T-cell (primary cell): ENCODE results near the gene IKZF3. TPM values are rescaled to one million over a fixed set of nuclear protein-coding genes. Genes with fewer than 3 reads are reported as not detected.
A peak's percentile ranks its signal among the peaks of the same experiment; 100 is the strongest.

Experiments used
- ATAC-seq, 4 experiments: fragments of 200-7000 bp in 3 of 4; fragments of 150-1000 bp in 1 of 4; cut with Tn5 transposase; replicated peaks in 1 of 4; 1 replicate in 3 of 4; 2 replicates in 1 of 4; pipeline ENCODE4 v1.10.0; 2021; ENCODE audit warnings: moderate library complexity in 3 of 4, mild to moderate bottlenecking in 2 of 4, moderate number of reproducible peaks in 1 of 4
- CTCF ChIA-PET, 2 donors: fragments of 300-600 bp; sonication (Branson Sonifier 250); formaldehyde crosslinking; loops; one replicate each; lab custom pipeline; 2022; ENCODE audit warnings: antibody characterized with exemption in 2 of 2; lab: Charles Lee
- POLR2A ChIA-PET, 2 donors: fragments of 300-600 bp; sonication (Branson Sonifier 250); formaldehyde crosslinking; loops; one replicate each; lab custom pipeline; 2022; ENCODE audit warnings: antibody characterized with exemption in 2 of 2; lab: Charles Lee
- DNase-seq, 35 experiments: peaks; one replicate each; pipeline versions ENCODE4 v3.0.0 to v3.0.0-alpha.2; 2013 to 2023
- H3K27ac ChIP-seq: one replicate; pipeline ENCODE4 v1.5.1; 2013; ENCODE audit warnings: low read length
- H3K27me3 ChIP-seq, 2 experiments: replicated peaks in 1 of 2; 1 replicate in 1 of 2; 2 replicates in 1 of 2; pipeline versions ENCODE4 v1.6.1 to v1.7.0; 2013; ENCODE audit warnings: low read length in 1 of 2, mixed read lengths in 1 of 2; ENCODE audit not compliant: control insufficient read depth in 2 of 2, insufficient read depth in 2 of 2; ENCODE audit errors: extremely low read depth in 1 of 2
- H3K36me3 ChIP-seq, 2 donors: 1 replicate in 1 of 2; 2 replicates in 1 of 2; pipeline versions ENCODE4 v1.6.1 to v1.7.0; 2013; ENCODE audit warnings: low read length in 1 of 2; ENCODE audit not compliant: control insufficient read depth in 2 of 2, insufficient read depth in 1 of 2; ENCODE audit errors: extremely low read depth in 1 of 2
- H3K4me1 ChIP-seq, 2 experiments: 1 replicate in 1 of 2; 2 replicates in 1 of 2; pipeline versions ENCODE4 v1.6.1 to v1.7.0; 2013; ENCODE audit warnings: low read length in 2 of 2, mixed read lengths in 1 of 2; ENCODE audit not compliant: insufficient read depth in 2 of 2, control insufficient read depth in 1 of 2; ENCODE audit errors: extremely low read depth in 1 of 2
- H3K4me3 ChIP-seq, 2 donors: 1 replicate in 1 of 2; 2 replicates in 1 of 2; pipeline versions ENCODE4 v1.5.1 to v1.7.0; 2013; ENCODE audit warnings: mild to moderate bottlenecking in 2 of 2, low read length in 1 of 2, moderate library complexity in 1 of 2; ENCODE audit not compliant: control insufficient read depth in 1 of 2; ENCODE audit errors: extremely low read depth in 1 of 2
- H3K9me3 ChIP-seq: 2 replicates; pipeline ENCODE4 v1.7.0; 2013
- H3K27ac Mint-ChIP-seq, 2 donors: one replicate each; pipeline ENCODE4 v1.8.0; 2020 to 2021; ENCODE audit warnings: mild to moderate bottlenecking in 2 of 2, mixed read lengths in 2 of 2
- H3K27me3 Mint-ChIP-seq, 2 donors: one replicate each; pipeline ENCODE4 v1.8.0; 2021 to 2022; ENCODE audit warnings: mixed read lengths in 2 of 2
- H3K36me3 Mint-ChIP-seq: one replicate; pipeline ENCODE4 v1.8.0; 2021; ENCODE audit warnings: mixed read lengths
- H3K4me1 Mint-ChIP-seq, 3 donors: one replicate each; pipeline ENCODE4 v1.8.0; 2020 to 2022; ENCODE audit warnings: mixed read lengths in 3 of 3, mild to moderate bottlenecking in 1 of 3
- H3K4me3 Mint-ChIP-seq, 3 donors: one replicate each; pipeline ENCODE4 v1.8.0; 2020 to 2022; ENCODE audit warnings: mild to moderate bottlenecking in 3 of 3, mixed read lengths in 3 of 3, moderate library complexity in 3 of 3
- H3K9me3 Mint-ChIP-seq, 3 donors: one replicate each; pipeline ENCODE4 v1.8.0; 2020 to 2022; ENCODE audit warnings: mixed read lengths in 3 of 3
- WGBS: methylation state at CpG from one replicate; pipeline ENCODE4 v1.1.5; 2013; ENCODE audit warnings: missing lambda C conversion rate; ENCODE audit not compliant: insufficient coverage; 5-methylcytosine and 5-hydroxymethylcytosine counted together
- total RNA-seq, 35 experiments: library from RNA in 6 of 35; stranded (reverse) in 6 of 35; fragments of 120-200 nt in 1 of 35; gene quantifications; one replicate each; pipeline versions ENCODE4 v1.2.1 to v1.2.4 and lab custom pipeline; 2013 to 2026

Gene IKZF3
- total RNA-seq, 5 donors from 2014 or later (not counting 1 experiment from before 2014, with no cell fraction given) = 78.1 to 112 (median 108) TPM

DNA sequence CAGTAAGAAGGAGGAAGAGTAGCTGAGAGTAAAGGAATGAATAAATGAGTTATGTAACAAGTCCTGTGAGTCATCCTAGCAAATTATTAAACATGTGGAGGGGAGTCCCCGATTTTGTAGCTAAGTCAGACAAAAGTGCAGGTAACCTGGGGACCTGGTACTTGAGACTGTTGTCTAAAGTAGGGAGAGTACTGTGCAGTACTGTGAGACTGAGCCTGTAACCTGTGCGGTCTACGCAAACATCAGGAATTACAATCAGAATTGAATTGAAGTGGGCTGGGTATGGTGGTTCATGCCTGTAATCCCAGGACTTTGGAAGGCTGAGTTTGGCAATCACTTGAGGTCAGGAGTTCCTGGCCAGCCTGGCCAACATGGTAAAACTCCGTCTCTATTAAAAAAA lies 35.7 kb downstream of the IKZF3 start:
- Mint-ChIP-seq H3K27me3 (no peaks in the 10 kb centered on the region), H3K9me3 (peaks cover 9 to 17% (median 10%) of the 10 kb centered on the region in 3 donors), H3K27ac (peak overlapping the region; percentile 29 to 64), H3K36me3 (peaks cover 77% of the 10 kb centered on the region), H3K4me3 (no peak overlapping the region), H3K4me1 (peaks cover 28 to 33% (median 28%) of the 10 kb centered on the region in 3 donors)
- CTCF ChIA-PET = interaction anchor here in 1 of 2 donors (0.7 kb wide), 1 partner anchor 1981 kb away, joined by 4 read pairs; no protein-coding TSS in a partner anchor
- no peaks in the 10 kb centered on the region for H3K9me3 ChIP-seq
- H3K36me3 ChIP-seq = peaks cover 16 to 64% of the 10 kb centered on the region in 2 donors
- no peak for ATAC-seq
- POLR2A ChIA-PET = no interaction called here
- H3K27me3 ChIP-seq = no peaks in the 10 kb centered on the region
- no peak overlapping the region for H3K4me3 ChIP-seq
- no peak for DNase-seq
- no peak overlapping the region for H3K27ac ChIP-seq
- 93% methylated on average over 3 of the region's 4 CpGs for WGBS
- H3K4me1 ChIP-seq = no peaks in the 10 kb centered on the region

DNA sequence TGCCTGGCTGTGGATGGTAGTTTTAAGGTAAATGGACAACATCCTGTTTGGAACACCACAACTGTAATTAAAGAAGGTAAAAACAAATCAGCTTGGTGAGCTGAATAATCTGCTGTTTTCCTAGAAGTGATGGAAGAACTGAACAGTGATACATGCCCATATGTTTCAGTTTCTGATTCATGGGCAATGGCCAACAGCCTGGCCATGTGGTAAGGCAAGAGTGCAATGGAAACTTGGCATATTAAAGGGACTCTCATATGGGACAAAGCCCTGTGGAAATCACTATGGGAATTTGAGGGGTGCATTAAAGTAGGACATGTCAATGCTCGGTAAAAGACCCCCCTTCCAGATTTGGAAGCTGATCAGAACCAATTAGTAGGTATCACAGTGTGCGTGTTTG lies 37.8 kb downstream of the IKZF3 start:
- Histone ChIP-seq H3K27me3 (no peaks in the 10 kb centered on the region), H3K9me3 (no peaks in the 10 kb centered on the region), H3K4me3 (no peak overlapping the region), H3K27ac (no peak overlapping the region), H3K4me1 (peaks cover 2 to 3% of the 10 kb centered on the region in 2 experiments), H3K36me3 (peaks cover 17 to 70% of the 10 kb centered on the region in 2 donors)
- Mint-ChIP-seq H3K9me3 (peaks cover 12 to 29% (median 16%) of the 10 kb centered on the region in 3 donors), H3K4me1 (peaks cover 28 to 30% (median 28%) of the 10 kb centered on the region in 3 donors), H3K27ac (peak overlapping the region; percentile 65 to 68), H3K4me3 (no peak overlapping the region), H3K27me3 (no peaks in the 10 kb centered on the region), H3K36me3 (peaks cover 90% of the 10 kb centered on the region)
- POLR2A ChIA-PET = no interaction called here
- CTCF ChIA-PET = interaction anchor here in 1 of 2 donors (0.6 kb wide), 1 partner anchor 373 kb away, joined by 4 read pairs; no protein-coding TSS in a partner anchor
- DNase-seq (no peak), ATAC-seq (no peak)
- 100% methylated on average over 1 of the region's 2 CpGs for WGBS

DNA sequence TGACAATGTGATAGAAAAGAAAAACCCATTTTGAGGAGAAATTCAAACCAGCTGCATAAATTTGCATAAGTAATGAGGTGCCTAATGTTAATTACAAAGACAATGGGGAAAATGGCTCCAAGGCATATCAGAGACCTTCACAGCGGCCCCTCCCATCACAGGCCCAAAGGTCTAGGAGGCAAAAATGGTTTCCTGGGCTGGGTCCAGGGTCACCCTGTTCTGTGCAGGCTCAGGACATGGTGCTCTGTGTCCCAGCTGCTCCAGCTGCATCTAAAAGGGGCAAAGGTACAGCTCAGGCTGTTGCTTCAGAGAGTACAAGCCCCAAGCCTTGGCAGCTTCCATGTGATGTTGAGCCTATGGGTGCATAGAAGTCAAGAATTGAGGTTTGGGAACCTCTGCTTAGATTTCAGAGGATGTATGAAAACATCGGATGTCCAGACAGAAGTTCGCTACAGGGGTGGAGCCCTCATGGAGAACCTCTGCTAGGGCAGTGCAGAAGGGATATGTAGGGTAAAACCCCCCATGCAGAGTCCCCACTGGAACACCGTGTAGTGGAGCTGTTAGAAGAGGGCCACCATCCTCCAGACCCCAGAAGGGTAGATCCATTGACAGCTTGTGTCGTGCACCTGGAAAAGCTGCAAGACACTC lies 40.6 kb downstream of the IKZF3 start:
- Mint-ChIP-seq H3K36me3 (peaks cover 77% of the 10 kb centered on the region), H3K9me3 (peaks cover 12 to 29% (median 16%) of the 10 kb centered on the region in 3 donors), H3K27me3 (no peaks in the 10 kb centered on the region), H3K27ac (peak overlapping the region; percentile 80 to 99), H3K4me3 (no peak overlapping the region), H3K4me1 (peaks cover 49 to 53% (median 53%) of the 10 kb centered on the region in 3 donors)
- no peak for ATAC-seq
- Histone ChIP-seq H3K27me3 (no peaks in the 10 kb centered on the region), H3K9me3 (no peaks in the 10 kb centered on the region), H3K27ac (no peak overlapping the region), H3K36me3 (peaks cover 17 to 60% of the 10 kb centered on the region in 2 donors), H3K4me1 (peaks cover 25 to 26% of the 10 kb centered on the region in 2 experiments), H3K4me3 (no peak overlapping the region)
- ChIA-PET CTCF (interaction anchor here in 1 of 2 donors (0.6 kb wide), 2 partner anchors 206 to 688 kb away, joined by 3 to 7 read pairs; no protein-coding TSS in a partner anchor), POLR2A (no interaction called here)
- 100% methylated on average over 3 of the region's 5 CpGs for WGBS
- DNase-seq = no peak

DNA sequence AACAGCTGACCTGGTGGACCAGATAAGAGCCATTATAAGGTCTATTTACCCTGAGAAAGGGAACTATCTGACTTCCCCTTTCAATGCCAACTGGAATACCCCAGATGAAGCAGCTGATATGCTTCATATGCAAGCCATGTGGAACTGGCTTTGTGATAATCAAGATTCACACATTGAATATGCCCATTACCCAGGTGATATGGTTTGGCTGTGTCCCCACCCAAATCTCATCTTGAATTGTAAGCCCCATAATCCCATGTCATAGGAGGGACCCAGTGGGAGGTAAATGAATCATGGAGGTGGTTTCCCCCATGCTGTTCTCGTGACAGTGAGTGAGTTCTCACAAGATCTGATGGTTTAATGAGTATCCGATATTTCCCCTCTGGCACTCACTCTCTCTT lies 42.1 kb downstream of the IKZF3 start:
- peak overlapping the region; percentile 93 to 99 for H3K27ac Mint-ChIP-seq
- H3K4me1 ChIP-seq = peaks cover 33% of the 10 kb centered on the region in 2 experiments
- DNase-seq = no peak
- no peaks in the 10 kb centered on the region for H3K27me3 ChIP-seq
- H3K27me3 Mint-ChIP-seq = no peaks in the 10 kb centered on the region
- H3K4me3 Mint-ChIP-seq = no peak overlapping the region
- H3K36me3 ChIP-seq = peaks cover 17 to 45% of the 10 kb centered on the region in 2 donors
- no peak overlapping the region for H3K4me3 ChIP-seq
- no peaks in the 10 kb centered on the region for H3K9me3 ChIP-seq
- no peak for ATAC-seq
- ChIA-PET CTCF (interaction anchor here (0.5 to 1.1 kb wide), 3 partner anchors 30 to 91 kb away, joined by 3 to 4 read pairs (median 3); no protein-coding TSS in a partner anchor), POLR2A (interaction anchor here in 1 of 2 donors (0.6 kb wide), 1 partner anchor 40 kb away, joined by 4 read pairs; no protein-coding TSS in a partner anchor)
- H3K4me1 Mint-ChIP-seq = peaks cover 45 to 58% (median 56%) of the 10 kb centered on the region in 3 donors
- peaks cover 65% of the 10 kb centered on the region for H3K36me3 Mint-ChIP-seq
- WGBS = no CpG with 5 or more reads among the region's 2 CpGs
- peaks cover 12 to 29% (median 16%) of the 10 kb centered on the region in 3 donors for H3K9me3 Mint-ChIP-seq
- H3K27ac ChIP-seq = peak overlapping the region; percentile 84

DNA sequence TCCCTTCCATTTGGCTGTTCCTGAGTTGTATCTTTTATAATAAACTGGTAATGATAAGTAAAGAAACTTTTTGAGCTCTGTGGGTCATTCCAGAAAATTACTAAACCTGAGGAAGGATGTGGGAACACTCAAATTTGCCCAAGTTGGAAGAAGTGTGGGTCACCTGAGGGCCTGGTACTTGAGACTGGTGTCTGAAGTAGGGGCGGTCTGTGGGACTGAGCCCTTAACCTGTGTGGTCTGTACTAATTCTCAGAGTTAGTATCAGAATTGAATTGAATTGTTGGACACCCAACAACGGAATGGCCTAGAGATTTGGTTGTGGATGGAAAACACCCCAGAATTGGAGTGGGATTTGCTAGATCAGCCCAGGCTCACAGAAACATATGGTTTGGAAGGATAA lies 43.1 kb downstream of the IKZF3 start:
- Mint-ChIP-seq H3K27ac (peak overlapping the region; percentile 93 to 99), H3K27me3 (no peaks in the 10 kb centered on the region), H3K9me3 (peaks cover 12 to 29% (median 16%) of the 10 kb centered on the region in 3 donors), H3K4me3 (peak overlapping the region in 1 of 3 donors; percentile 59), H3K36me3 (peaks cover 56% of the 10 kb centered on the region), H3K4me1 (peaks cover 45 to 59% (median 58%) of the 10 kb centered on the region in 3 donors)
- Histone ChIP-seq H3K36me3 (peaks cover 13 to 41% of the 10 kb centered on the region in 2 donors), H3K4me1 (peaks cover 33 to 37% of the 10 kb centered on the region in 2 experiments), H3K27me3 (no peaks in the 10 kb centered on the region), H3K27ac (peak overlapping the region; percentile 84), H3K9me3 (no peaks in the 10 kb centered on the region), H3K4me3 (no peak overlapping the region)
- DNase-seq = no peak
- POLR2A ChIA-PET = interaction anchor here in 1 of 2 donors (0.6 to 1.1 kb wide), 4 partner anchors 19 to 236 kb away, joined by 3 to 10 read pairs (median 5); no protein-coding TSS in a partner anchor
- WGBS = 100% methylated on average over 2 of the region's 2 CpGs
- CTCF ChIA-PET = interaction anchor here in 1 of 2 donors (0.7 to 1.3 kb wide), 6 partner anchors 10 to 199 kb away, joined by 3 to 6 read pairs (median 3); no protein-coding TSS in a partner anchor
- no peak for ATAC-seq

DNA sequence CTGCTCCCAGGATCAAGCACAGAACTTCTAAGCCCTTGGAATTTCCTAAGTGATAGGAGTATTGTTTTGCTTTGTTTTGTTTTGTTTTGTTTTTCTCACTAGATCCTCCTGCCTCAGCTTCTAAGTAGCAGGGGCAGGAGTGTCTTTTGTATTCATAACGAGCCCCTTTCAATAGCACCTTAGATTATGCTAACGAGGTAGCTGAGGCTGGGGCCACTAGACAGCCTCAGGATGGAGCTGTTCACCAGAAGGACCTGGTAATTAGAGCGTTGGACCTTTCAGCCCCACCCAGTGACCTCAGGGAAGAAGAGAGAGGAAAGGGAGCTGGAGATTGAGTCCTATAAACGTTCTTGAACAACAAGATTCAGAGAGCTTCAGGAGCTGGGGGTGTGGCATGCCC lies 43.6 kb downstream of the IKZF3 start:
- no peak for DNase-seq
- H3K9me3 Mint-ChIP-seq = peaks cover 12 to 28% (median 16%) of the 10 kb centered on the region in 3 donors

More for the DNA sequence above, 43.6 kb downstream of the IKZF3 start:
- ChIA-PET POLR2A (interaction anchor here in 1 of 2 donors (0.6 to 1.1 kb wide), 3 partner anchors 18 to 236 kb away, joined by 3 to 10 read pairs (median 7); no protein-coding TSS in a partner anchor), CTCF (interaction anchor here in 1 of 2 donors (0.7 to 1.3 kb wide), 6 partner anchors 11 to 199 kb away, joined by 3 to 6 read pairs (median 3); no protein-coding TSS in a partner anchor)
- H3K36me3 ChIP-seq = peaks cover 13 to 36% of the 10 kb centered on the region in 2 donors
- 40% methylated on average over 1 of the region's 4 CpGs for WGBS
- H3K4me1 Mint-ChIP-seq = peaks cover 45 to 63% (median 63%) of the 10 kb centered on the region in 3 donors
- H3K36me3 Mint-ChIP-seq = peaks cover 56% of the 10 kb centered on the region
- no peaks in the 10 kb centered on the region for H3K9me3 ChIP-seq
- no peak overlapping the region for H3K4me3 ChIP-seq
- H3K4me1 ChIP-seq = peaks cover 33 to 37% of the 10 kb centered on the region in 2 experiments
- peak overlapping the region; percentile 17 to 59 (median 28) for H3K4me3 Mint-ChIP-seq
- H3K27ac ChIP-seq = peak overlapping the region; percentile 84
- H3K27me3 ChIP-seq = no peaks in the 10 kb centered on the region
- no peaks in the 10 kb centered on the region for H3K27me3 Mint-ChIP-seq
- ATAC-seq = no peak
- peak overlapping the region; percentile 93 to 99 for H3K27ac Mint-ChIP-seq
